GM18861 (cell line): ENCODE results near the gene TNRC6C.
"Not testable (repeated sequence)": the region's sequence is repeated elsewhere in the genome, so short reads cannot be mapped to it uniquely, and the experiment has no call there.

Experiments
- ATAC-seq: cut with Tn5 transposase; IDR thresholded peaks from one replicate; pipeline ENCODE4 v1.9.1; 2021; ENCODE audit not compliant: unreplicated experiment

Gene TNRC6C

GRCh38 chr17:78133179-78133951 is 174.9 kb downstream of the TNRC6C start:
- ATAC-seq, result no peak

GRCh38 chr17:78133971-78134898 is 175.7 kb downstream of the TNRC6C start:
- no peak for ATAC-seq

GRCh38 chr17:78134899-78135385 is 176.4 kb downstream of the TNRC6C start:
- ATAC-seq, result no peak

- ATAC-seq, result no peak
These were observed 177.5 kb downstream of the TNRC6C start for GRCh38 chr17:78135858-78136500.

- ATAC-seq, result no peak
These were observed 179.1 kb downstream of the TNRC6C start for GRCh38 chr17:78137392-78138203.

- no peak for ATAC-seq
These were observed 179.9 kb downstream of the TNRC6C start for GRCh38 chr17:78138204-78139060.

- not testable (repeated sequence) for ATAC-seq
These were observed 181.3 kb downstream of the TNRC6C start for GRCh38 chr17:78139861-78140168.

GRCh38 chr17:78140169-78141051 is 181.9 kb downstream of the TNRC6C start:
- peak; percentile 60 for ATAC-seq

- ATAC-seq, result no peak
These were observed 183.1 kb downstream of the TNRC6C start for GRCh38 chr17:78141437-78142118.

- ATAC-seq, result no peak
These were observed 183.8 kb downstream of the TNRC6C start for GRCh38 chr17:78142119-78142861.

- no peak for ATAC-seq
These were observed 185.0 kb downstream of the TNRC6C start for GRCh38 chr17:78143214-78144146.

- ATAC-seq, result no peak
These were observed 185.7 kb downstream of the TNRC6C start for GRCh38 chr17:78144147-78144719.

- ATAC-seq, result no peak
These were observed 186.5 kb downstream of the TNRC6C start for GRCh38 chr17:78144736-78145641.

- ATAC-seq, result no peak
These were observed 188.0 kb downstream of the TNRC6C start for GRCh38 chr17:78146471-78146869.

GRCh38 chr17:78146881-78147280 is 188.4 kb downstream of the TNRC6C start:
- ATAC-seq, result no peak
